H1 (cell line): Measurements from ENCODE around the gene MAPK8. TPM values are rescaled to one million over a fixed set of nuclear protein-coding genes. Genes with fewer than 3 reads are reported as not detected.

Experiments used
- polyA plus RNA-seq, 7 experiments: library from polyadenylated mRNA; depleted of rRNA in 3 of 7; stranded (reverse) in 5 of 7; unstranded in 2 of 7; fragments of >200 nt in 5 of 7; fragments of 200-250 nt in 2 of 7; gene quantifications; 1 replicate in 5 of 7; 2 replicates in 1 of 7; 4 replicates in 1 of 7; pipeline versions ENCODE4 v1.2.1 to v1.2.3, GENCODE V29; 2011 to 2013; ENCODE audit warnings: missing spikeins in 2 of 7, mixed read lengths in 2 of 7
- total RNA-seq: library from RNA; stranded (reverse); fragmentation: NEBNext Ultra II Directional; extraction: Animal tissue kit (Norgen Biotek cat#: 25700); gene quantifications from 2 replicates; pipeline ENCODE4 v1.2.1, GENCODE V29; 2021

MAPK8 gene
- total and polyA plus RNA-seq, 2 of the 8 experiments (the other 6 are each of a cell fraction or from before 2014, with no cell fraction given), result 23.3 to 71.3 TPM

Other genes with a start within 250 kb of the MAPK8 start
- 0.07 and 0.10 TPM in 2 replicates for gene FRMPD2, start 32.0 kb upstream of the MAPK8 start, total RNA-seq
- gene FRMPD2, start 32.0 kb upstream of the MAPK8 start, polyA plus RNA-seq (2011; rRNA removed), result 0.20 and 0.47 TPM in 2 replicates